Posterior vena cava (tissue), 2 donors: ENCODE results near the gene GLIS1. TPM values are rescaled to one million over a fixed set of nuclear protein-coding genes. Genes with fewer than 3 reads are reported as not detected.
A peak's percentile ranks its signal among the peaks of the same experiment; 100 is the strongest.
"Not testable (repeated sequence)": the region's sequence is repeated elsewhere in the genome, so short reads cannot be mapped to it uniquely, and the experiment has no call there.

Experiments
- DNase-seq: peaks from one replicate; pipeline ENCODE4 v3.0.0-alpha.2; 2020; ENCODE audit warnings: low spot score
- intact Hi-C, 2 donors: fragments of 100-400 bp; cut with DNase I; formaldehyde crosslinking; loops; one replicate each; pipeline versions ENCODE4 v1.14.1 to v1.14.2; 2022 to 2023
- long read RNA-seq, 2 donors: library from polyadenylated mRNA; unstranded; transcript quantifications; one replicate each; pipeline ENCODE4 v2.0.0, GENCODE V29; 2020 to 2021
- total RNA-seq, 2 donors: library from RNA; stranded (reverse); fragmentation: NEBNext Ultra II Directional; extraction: Animal tissue kit (Norgen Biotek cat#: 25700); gene quantifications; one replicate each; pipeline ENCODE4 v1.2.1, GENCODE V29; 2021
- donor health status: DM: yes; HTN: yes; CAD: no.
- donor health status: DM: yes; HTN: yes; CAD: no.

GLIS1 gene
- 1 to 10 TPM in 1 of 2 donors, under 1 TPM in 1; 0.74 to 1.7 TPM for total RNA-seq
- long read RNA-seq, donor 1 = 0 reads
- long read RNA-seq, donor 2 = 0 reads

- peak; percentile 92 for DNase-seq
- intact Hi-C loops = no loop called here
Measured at GRCh38 chr1:53739109-53739681, at the start of gene GLIS1. Gene GLIS1, minus strand, starts transcription at chr1:53739164. Its CDS starts 1,100 bp downstream, at chr1:53738064.

DNA sequence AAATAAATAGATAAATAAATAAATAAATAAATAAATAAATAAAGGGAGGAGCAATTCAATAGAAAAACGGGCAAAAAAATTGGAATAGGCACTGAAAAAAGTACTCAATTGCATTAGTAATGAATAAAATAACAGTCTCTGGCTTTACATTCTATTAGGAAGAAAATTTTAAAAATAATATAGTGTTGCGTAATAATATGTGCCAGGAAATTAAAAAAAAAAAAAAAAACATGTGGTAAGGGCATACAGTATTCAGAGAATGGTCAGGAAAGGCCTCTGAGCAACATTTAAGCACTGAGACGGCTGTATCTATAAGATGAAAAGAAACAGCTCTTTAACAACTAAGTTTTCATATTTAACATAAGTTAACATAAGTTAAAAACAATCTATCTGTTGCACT, 48.7 kb upstream of the GLIS1 start:
- intact Hi-C loops = no loop called here

GRCh38 chr1:53783056-53783455, 44.1 kb upstream of the GLIS1 start:
- no peak for DNase-seq
- intact Hi-C loops = no loop called here

More for the DNA sequence above, 48.7 kb upstream of the GLIS1 start:
- DNase-seq = no peak

- intact Hi-C loops = no loop called here
- no peak for DNase-seq
Measured at GRCh38 chr1:53781654-53782053, 42.7 kb upstream of the GLIS1 start.

DNA sequence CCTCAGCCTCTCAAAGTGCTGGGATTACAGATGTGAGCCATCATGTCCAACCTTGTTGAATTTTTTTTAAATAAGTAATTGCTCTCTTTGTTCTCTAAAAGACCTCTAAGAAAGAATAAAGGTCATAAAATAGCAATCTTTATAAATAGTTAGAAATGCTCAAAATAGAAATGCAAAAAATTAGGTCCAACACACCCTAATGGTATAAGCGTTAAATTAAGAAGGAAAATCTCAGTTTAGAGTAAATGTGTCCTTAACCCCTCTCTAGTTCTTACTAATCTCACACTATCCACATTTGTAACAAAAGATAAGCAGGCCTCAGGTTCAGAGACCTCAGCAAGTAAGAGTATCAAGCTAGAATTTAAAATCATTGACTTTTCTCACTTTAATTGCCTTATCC, 38.3 kb upstream of the GLIS1 start:
- intact Hi-C loops = loop anchor here in 1 of 2 donors (2.0 kb wide), 1 partner anchor 76 kb away; no protein-coding TSS in a partner anchor
- DNase-seq = no peak

DNA sequence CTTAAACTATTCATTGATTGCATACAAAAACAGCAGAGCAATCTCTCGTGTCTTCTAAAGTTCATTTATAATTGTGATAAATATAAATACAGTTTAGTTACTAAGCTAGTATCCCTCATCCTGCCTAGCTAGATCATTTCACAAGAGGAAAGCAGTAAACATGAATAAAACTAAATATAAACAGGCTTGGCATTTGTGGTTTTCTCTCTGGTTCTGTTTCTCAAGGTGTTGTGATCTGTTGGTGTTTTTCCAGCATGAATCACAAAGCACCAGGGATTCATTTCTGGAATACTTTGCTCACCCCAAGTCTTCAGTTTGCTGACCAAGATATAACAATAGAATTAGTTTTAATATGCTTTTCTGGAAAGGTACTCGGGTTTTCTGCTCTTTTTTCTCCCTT, 32.7 kb upstream of the GLIS1 start:
- DNase-seq = no peak
- intact Hi-C loops = no loop called here

DNA sequence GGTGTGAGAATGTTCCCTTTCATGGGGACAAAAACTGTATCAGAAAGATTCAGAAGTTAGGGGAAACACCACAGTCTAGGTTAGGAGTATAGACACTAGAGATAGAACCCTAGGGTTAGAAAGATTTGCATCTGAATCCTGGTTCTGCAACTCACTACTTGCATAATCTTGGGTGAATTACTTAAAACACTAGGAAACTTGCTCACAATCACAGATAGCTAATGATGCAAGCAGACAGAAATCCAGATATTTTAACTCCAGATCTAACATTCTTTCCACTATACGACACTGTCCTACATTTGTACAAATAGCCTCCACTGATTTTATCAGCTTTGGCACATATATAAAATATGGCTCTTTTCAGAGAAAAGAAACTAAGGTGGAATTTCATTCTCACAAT, 30.8 kb upstream of the GLIS1 start:
- intact Hi-C loops = no loop called here
- DNase-seq = no peak

DNA sequence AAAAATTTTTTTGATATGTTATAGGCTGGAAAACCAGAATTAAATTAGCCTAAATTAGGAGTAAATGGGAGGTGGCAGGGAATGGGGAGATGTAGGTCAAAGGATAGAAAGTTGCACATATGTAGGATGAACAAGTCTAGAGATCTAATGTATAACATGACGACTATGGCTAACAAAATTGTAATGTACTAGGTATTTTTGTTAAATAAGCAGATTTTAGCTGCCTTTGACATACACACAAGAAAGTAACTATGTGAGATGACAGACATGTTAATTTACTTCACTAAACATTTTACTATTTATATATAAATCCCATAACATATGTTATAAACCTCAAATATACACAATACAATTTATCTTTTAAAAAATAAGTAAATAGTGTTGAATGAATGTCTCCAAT, 30.2 kb upstream of the GLIS1 start:
- intact Hi-C loops = no loop called here
- DNase-seq = no peak

DNA sequence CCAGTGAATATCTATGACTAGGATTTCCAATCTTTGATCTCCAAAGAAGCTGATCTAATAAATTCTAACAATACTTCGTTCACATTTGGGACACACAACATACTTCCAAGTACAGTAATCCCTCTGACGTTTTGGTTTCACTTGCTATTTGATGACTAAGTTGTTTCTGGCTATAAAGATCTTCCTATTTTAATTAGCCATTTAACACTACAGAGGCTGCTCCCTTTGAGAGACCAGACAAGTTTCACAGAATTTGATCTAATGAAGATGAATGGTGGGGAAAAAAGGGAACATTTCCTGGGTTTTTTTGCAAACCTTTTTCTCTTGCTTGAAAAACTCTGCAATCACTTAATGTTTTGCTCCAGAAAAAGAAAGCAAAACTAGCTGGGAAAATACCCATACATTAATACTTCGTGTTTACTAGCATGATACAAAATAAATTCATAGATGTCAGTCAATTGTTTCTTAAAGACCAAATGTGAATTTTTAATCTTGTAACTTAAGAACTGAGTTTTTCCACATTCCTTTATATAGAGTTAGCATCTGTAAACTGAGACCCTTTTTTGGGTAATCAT, 28.0 kb upstream of the GLIS1 start:
- no peak for DNase-seq
- intact Hi-C loops = no loop called here

GRCh38 chr1:53766194-53766742, 27.3 kb upstream of the GLIS1 start:
- DNase-seq = no peak
- intact Hi-C loops = no loop called here

- DNase-seq = no peak
- intact Hi-C loops = no loop called here
Measured at GRCh38 chr1:53765657-53766056, 26.7 kb upstream of the GLIS1 start.

DNA sequence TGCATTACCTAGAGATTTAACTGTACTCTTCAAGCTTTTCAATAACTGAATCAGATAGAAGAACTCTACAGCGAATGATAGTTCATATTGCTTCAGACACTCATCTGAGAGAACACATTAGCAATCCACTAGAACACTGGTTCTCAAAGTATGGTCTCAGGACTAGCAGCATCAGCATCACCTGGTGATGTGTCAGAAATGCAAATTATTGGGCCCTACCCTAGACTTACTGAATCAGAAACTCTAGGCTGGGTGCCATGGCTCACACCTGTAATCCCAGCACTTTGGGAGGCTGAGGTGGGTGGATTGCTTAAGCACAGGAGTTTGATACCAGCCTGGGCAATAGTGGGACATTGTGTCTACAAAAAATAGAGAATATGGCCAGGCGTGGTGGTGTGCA, 24.9 kb upstream of the GLIS1 start:
- intact Hi-C loops = no loop called here

GRCh38 chr1:53763461-53763860, 24.5 kb upstream of the GLIS1 start:
- no peak for DNase-seq
- intact Hi-C loops = no loop called here

More for the DNA sequence above, 24.9 kb upstream of the GLIS1 start:
- DNase-seq = no peak

- DNase-seq, intact Hi-C loops: not testable (repeated sequence)
Measured at GRCh38 chr1:53760497-53760896, 21.5 kb upstream of the GLIS1 start.

GRCh38 chr1:53755874-53756273, 16.9 kb upstream of the GLIS1 start:
- no peak for DNase-seq
- intact Hi-C loops = loop anchor here in 1 of 2 donors (2.0 kb wide), 1 partner anchor 271 kb away; no protein-coding TSS in a partner anchor

- intact Hi-C loops = loop anchor here (2.0 to 5.0 kb wide), 2 partner anchors 267 to 270 kb away; no protein-coding TSS in a partner anchor
- no peak for DNase-seq
Measured at GRCh38 chr1:53754484-53755312, 15.7 kb upstream of the GLIS1 start.

DNA sequence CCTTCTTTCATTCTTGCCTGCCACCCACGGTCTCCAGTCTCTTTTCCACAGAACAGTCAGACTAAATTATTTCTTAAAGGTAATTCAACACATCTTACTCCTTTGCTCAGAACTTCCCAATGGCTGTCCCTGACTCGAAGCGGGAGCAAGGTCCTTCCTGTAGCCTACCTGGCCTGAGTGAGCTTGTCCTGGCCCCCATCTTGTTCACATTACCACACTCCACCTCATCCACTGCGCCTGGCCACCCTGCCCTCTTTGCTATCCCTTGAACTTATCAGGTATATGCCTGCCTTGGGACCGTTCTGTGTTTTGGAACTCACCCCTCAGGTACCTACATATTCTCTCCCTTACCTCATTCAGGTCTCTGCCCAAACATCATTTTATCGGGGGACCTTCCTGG, 13.3 kb upstream of the GLIS1 start:
- DNase-seq = no peak
- intact Hi-C loops = loop anchor here in 1 of 2 donors (5.0 kb wide), 1 partner anchor 265 kb away; no protein-coding TSS in a partner anchor

GRCh38 chr1:53747841-53748240, 8.9 kb upstream of the GLIS1 start:
- DNase-seq = no peak
- intact Hi-C loops = no loop called here

DNA sequence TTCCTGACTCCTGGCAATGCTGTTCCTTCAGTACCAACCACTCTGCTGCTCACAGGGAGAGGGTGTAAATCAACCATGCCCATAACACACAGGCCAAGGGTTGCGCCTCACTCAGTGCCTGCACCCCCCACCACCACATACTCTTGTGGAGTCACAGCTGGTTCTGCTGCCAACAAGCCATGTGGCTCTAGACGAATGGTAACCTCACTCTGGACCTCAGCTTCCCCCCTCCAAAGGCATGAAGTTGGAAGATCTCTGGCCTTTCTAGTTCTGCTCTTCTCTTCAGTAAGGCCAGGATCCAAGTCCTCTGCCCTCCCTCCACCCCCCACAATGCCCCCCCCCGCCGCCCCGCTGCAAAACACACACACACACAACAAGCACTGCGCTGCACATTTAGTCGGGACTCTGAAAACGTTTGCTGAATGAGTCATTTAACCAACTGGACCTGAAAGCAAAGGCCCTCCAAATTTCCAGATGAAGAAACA, 1.7 kb upstream of the GLIS1 start:
- no peak for DNase-seq
- intact Hi-C loops = no loop called here
